Measurements from ENCODE around the gene FBXL19. TPM values are rescaled to one million over a fixed set of nuclear protein-coding genes. Genes with fewer than 3 reads are reported as not detected.

Gene FBXL19
- total and polyA plus RNA-seq, 2 of the 13 experiments (the other 11 are each of a cell fraction or from before 2014, with no cell fraction given), result 6.0 to 13.7 TPM

DNA sequence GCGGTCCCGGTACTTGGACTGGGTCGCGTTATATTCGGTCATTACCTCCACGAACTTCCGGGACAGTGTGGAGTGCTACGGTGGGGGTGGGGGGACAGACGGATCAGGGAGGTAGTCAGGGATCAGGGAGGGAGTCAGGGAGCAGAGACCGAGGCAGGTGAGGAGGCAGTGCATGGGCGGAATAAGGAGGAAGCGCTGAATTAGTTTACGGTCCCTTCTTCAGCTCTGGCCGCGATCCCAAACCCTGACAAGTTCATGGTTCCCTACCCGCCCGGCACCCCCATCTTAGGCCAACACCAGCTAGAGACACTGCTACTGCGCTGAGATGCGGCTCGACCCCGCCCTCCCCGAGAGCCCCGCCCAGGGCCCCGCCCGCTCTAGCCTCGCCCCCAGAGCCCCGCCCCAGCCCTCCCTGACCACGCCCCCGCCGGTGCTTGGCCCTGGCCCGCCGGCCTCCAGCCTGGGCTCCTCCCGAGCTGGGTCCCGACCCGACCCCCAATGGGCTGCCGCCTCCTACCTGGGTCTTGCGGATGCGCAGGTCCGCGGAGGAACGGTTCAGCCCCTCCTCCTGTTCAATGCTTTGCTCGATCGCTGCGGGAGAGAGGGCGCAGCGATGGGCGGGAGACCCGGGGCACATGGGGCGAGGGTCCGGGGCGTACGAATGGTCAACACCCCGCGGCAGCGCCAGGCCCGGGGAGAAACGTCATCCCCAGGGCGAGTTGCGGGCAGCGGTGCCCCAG, 73.8 kb downstream of the FBXL19 start (continued):
- TF ChIP-seq ZNF781 (CRISPR knock-in tag; IDR thresholded peaks at IDR 0.05; ENCODE audit: borderline replicate concordance, not compliant biosample characterization) (no peak), ZNF24 (IDR thresholded peaks at IDR 0.05) (no peak), ZFP1 (CRISPR knock-in tag; IDR thresholded peaks at IDR 0.05) (peak; percentile 58), PHB2 (IDR thresholded peaks at IDR 0.05; ENCODE audit: partially characterized antibody) (no peak), NFIB (CRISPR knock-in tag; IDR thresholded peaks at IDR 0.05; ENCODE audit: borderline replicate concordance) (no peak), MYNN (CRISPR knock-in tag; IDR thresholded peaks at IDR 0.05; ENCODE audit: low read depth) (peak; percentile 69; the same call in 1 of the 2 replicates), ZNF563 (CRISPR knock-in tag; IDR thresholded peaks at IDR 0.05) (peak; percentile 64), ZNF607 (CRISPR knock-in tag; IDR thresholded peaks at IDR 0.05; ENCODE audit: borderline replicate concordance) (0 out of 2 replicates have a peak, but pooled peaks have one; percentile 56), ZNF614 (CRISPR knock-in tag; IDR thresholded peaks at IDR 0.05; ENCODE audit: borderline replicate concordance) (peak; percentile 92), ZNF207 (IDR thresholded peaks at IDR 0.05; ENCODE audit: borderline replicate concordance) (no peak), BORCS8-MEF2B (CRISPR knock-in tag; IDR thresholded peaks at IDR 0.05) (peak; percentile 87), SKI (IDR thresholded peaks at IDR 0.05; ENCODE audit: partially characterized antibody) (peak; percentile 6), ZSCAN9 (CRISPR knock-in tag; IDR thresholded peaks at IDR 0.05; ENCODE audit: borderline replicate concordance) (peak; percentile 87), ZNF788 (CRISPR knock-in tag; IDR thresholded peaks at IDR 0.05; ENCODE audit: borderline replicate concordance) (0 out of 2 replicates have a peak, but pooled peaks have one; percentile 45), ARHGAP35 (CRISPR knock-in tag; IDR thresholded peaks at IDR 0.05; ENCODE audit: borderline replicate concordance) (peak; percentile 82; the same call in 1 of the 2 replicates), KDM2A (CRISPR knock-in tag; IDR thresholded peaks at IDR 0.05; ENCODE audit: borderline replicate concordance, low read depth) (peak; percentile 79), SMARCC2 (IDR thresholded peaks at IDR 0.05) (no peak), MEIS2 (CRISPR knock-in tag; IDR thresholded peaks at IDR 0.05) (peak; percentile 58), ZNF253 (CRISPR knock-in tag; IDR thresholded peaks at IDR 0.05; ENCODE audit: borderline replicate concordance) (peak; percentile 71; the same call in 1 of the 2 replicates)
- TF ChIP-seq, protein P1, sequence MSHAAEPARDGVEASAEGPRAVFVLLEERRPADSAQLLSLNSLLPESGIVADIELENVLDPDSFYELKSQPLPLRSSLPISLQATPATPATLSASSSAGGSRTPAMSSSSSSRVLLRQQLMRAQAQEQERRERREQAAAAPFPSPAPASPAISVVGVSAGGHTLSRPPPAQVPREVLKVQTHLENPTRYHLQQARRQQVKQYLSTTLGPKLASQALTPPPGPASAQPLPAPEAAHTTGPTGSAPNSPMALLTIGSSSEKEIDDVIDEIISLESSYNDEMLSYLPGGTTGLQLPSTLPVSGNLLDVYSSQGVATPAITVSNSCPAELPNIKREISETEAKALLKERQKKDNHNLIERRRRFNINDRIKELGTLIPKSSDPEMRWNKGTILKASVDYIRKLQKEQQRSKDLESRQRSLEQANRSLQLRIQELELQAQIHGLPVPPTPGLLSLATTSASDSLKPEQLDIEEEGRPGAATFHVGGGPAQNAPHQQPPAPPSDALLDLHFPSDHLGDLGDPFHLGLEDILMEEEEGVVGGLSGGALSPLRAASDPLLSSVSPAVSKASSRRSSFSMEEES (CRISPR knock-in tag; IDR thresholded peaks at IDR 0.05), result 0 out of 2 replicates have a peak, but pooled peaks have one; percentile 34
- TF ChIP-seq, protein P2, sequence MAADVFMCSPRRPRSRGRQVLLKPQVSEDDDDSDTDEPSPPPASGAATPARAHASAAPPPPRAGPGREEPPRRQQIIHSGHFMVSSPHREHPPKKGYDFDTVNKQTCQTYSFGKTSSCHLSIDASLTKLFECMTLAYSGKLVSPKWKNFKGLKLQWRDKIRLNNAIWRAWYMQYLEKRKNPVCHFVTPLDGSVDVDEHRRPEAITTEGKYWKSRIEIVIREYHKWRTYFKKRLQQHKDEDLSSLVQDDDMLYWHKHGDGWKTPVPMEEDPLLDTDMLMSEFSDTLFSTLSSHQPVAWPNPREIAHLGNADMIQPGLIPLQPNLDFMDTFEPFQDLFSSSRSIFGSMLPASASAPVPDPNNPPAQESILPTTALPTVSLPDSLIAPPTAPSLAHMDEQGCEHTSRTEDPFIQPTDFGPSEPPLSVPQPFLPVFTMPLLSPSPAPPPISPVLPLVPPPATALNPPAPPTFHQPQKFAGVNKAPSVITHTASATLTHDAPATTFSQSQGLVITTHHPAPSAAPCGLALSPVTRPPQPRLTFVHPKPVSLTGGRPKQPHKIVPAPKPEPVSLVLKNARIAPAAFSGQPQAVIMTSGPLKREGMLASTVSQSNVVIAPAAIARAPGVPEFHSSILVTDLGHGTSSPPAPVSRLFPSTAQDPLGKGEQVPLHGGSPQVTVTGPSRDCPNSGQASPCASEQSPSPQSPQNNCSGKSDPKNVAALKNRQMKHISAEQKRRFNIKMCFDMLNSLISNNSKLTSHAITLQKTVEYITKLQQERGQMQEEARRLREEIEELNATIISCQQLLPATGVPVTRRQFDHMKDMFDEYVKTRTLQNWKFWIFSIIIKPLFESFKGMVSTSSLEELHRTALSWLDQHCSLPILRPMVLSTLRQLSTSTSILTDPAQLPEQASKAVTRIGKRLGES (CRISPR knock-in tag; IDR thresholded peaks at IDR 0.05; ENCODE audit: borderline replicate concordance), result no peak
- TF ChIP-seq, protein P3, sequence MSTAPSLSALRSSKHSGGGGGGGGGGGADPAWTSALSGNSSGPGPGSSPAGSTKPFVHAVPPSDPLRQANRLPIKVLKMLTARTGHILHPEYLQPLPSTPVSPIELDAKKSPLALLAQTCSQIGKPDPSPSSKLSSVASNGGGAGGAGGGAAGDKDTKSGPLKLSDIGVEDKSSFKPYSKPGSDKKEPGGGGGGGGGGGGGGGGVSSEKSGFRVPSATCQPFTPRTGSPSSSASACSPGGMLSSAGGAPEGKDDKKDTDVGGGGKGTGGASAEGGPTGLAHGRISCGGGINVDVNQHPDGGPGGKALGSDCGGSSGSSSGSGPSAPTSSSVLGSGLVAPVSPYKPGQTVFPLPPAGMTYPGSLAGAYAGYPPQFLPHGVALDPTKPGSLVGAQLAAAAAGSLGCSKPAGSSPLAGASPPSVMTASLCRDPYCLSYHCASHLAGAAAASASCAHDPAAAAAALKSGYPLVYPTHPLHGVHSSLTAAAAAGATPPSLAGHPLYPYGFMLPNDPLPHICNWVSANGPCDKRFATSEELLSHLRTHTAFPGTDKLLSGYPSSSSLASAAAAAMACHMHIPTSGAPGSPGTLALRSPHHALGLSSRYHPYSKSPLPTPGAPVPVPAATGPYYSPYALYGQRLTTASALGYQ (CRISPR knock-in tag; IDR thresholded peaks at IDR 0.05), result no peak
- TF ChIP-seq, protein P4, sequence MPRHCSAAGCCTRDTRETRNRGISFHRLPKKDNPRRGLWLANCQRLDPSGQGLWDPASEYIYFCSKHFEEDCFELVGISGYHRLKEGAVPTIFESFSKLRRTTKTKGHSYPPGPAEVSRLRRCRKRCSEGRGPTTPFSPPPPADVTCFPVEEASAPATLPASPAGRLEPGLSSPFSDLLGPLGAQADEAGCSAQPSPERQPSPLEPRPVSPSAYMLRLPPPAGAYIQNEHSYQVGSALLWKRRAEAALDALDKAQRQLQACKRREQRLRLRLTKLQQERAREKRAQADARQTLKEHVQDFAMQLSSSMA (CRISPR knock-in tag; IDR thresholded peaks at IDR 0.05), result peak; percentile 84; the same call in 1 of the 2 replicates

All from HepG2 (cell line).